Keratinocyte (primary cell): Measurements from ENCODE around the gene TGFBR1.

Source experiments
- EZH2 ChIP-seq: IDR thresholded peaks from one replicate; pipeline ENCODE4 v1.6.1; 2012; ENCODE audit warnings: inconsistent platforms, mild to moderate bottlenecking, low read length, moderate library complexity
- TF ChIP-seq, protein P1 (sequence below), 3 experiments: IDR thresholded peaks in 1 of 3; conservative IDR thresholded peaks in 1 of 3; optimal IDR thresholded peaks in 1 of 3; 2 replicates in 2 of 3; 3 replicates in 1 of 3; pipeline versions ENCODE3 to v1.5.1; 2011; ENCODE audit warnings: low read length in 3 of 3, mild to moderate bottlenecking in 3 of 3, moderate library complexity in 2 of 3, control low read depth in 1 of 3, inconsistent platforms in 1 of 3; ENCODE audit not compliant: insufficient read depth in 2 of 3; ENCODE audit errors: extremely low read depth in 1 of 3

GRCh38 chr9:99104459-99105151 lies at the start of gene TGFBR1:
- no peak for TF ChIP-seq EZH2
- TF ChIP-seq, protein P1, sequence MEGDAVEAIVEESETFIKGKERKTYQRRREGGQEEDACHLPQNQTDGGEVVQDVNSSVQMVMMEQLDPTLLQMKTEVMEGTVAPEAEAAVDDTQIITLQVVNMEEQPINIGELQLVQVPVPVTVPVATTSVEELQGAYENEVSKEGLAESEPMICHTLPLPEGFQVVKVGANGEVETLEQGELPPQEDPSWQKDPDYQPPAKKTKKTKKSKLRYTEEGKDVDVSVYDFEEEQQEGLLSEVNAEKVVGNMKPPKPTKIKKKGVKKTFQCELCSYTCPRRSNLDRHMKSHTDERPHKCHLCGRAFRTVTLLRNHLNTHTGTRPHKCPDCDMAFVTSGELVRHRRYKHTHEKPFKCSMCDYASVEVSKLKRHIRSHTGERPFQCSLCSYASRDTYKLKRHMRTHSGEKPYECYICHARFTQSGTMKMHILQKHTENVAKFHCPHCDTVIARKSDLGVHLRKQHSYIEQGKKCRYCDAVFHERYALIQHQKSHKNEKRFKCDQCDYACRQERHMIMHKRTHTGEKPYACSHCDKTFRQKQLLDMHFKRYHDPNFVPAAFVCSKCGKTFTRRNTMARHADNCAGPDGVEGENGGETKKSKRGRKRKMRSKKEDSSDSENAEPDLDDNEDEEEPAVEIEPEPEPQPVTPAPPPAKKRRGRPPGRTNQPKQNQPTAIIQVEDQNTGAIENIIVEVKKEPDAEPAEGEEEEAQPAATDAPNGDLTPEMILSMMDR (optimal IDR thresholded peaks at IDR 0.05 in 1 of 3, IDR thresholded peaks at IDR 0.05 in 1 of 3, conservative IDR thresholded peaks at IDR 0.05 in 1 of 3; ENCODE audit: extremely low read depth in 1 of 3, insufficient read depth in 2 of 3, low read length in 3 of 3) = no peak
